Germinal center (tissue), 1 donor: ENCODE results near the gene STAP2.
"Not testable (repeated sequence)": the region's sequence is repeated elsewhere in the genome, so short reads cannot be mapped to it uniquely, and the experiment has no call there.

Experiments used
- DNase-seq: peaks from one replicate; pipeline ENCODE4 v3.0.0; 2012; ENCODE audit warnings: mixed read lengths, low spot score

The STAP2 gene

DNA sequence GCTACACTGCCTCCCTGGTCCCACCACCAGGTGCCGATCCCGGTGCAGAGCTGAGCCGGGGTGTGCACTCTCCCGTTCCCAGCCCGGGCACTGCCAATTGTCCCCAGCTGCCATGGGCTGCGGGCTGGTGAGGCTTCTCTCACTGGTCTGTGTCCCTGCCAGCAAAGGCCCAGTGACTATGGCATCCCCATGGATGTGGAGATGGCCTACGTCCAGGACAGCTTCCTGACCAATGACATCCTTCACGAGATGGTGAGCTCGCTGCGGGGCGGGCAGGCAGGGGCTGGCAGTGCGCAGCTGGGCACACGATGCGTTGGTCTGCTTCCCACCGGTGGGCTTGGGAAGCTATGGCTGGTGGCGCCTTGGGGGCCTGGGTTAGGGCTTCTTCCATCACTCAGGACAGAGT is 19.3 kb upstream of the STAP2 start:
- no peak for DNase-seq

DNA sequence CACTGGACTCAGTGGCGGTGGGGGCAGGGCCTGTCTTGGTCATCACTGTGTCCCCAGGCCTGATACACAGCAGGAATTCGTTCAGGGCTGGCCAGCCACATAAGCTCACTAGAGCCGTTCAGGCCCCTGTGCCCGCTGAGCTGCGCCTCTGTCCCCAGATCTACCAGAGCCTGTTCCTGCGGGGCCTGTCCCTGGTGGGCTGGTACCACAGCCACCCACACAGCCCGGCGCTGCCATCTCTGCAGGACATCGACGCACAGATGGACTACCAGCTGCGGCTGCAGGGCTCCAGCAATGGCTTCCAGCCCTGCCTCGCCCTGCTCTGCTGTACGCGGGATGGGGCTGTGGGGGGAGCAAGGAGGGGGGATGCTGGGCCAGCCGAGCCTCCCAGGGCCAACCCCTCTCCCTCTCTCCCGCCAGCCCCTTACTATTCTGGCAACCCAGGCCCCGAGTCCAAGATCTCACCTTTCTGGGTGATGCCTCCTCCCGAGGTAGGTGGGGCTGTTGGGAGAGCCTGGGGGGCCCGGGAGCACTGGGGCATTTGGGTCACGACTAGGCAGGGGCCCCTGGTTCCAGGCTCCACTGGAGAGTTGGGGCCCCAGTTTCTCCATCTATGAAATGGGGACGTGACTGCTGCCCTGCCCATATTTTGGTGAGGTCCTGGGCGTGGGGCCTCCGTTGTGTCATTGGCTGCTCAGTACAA is 18.6 kb upstream of the STAP2 start:
- no peak for DNase-seq

DNA sequence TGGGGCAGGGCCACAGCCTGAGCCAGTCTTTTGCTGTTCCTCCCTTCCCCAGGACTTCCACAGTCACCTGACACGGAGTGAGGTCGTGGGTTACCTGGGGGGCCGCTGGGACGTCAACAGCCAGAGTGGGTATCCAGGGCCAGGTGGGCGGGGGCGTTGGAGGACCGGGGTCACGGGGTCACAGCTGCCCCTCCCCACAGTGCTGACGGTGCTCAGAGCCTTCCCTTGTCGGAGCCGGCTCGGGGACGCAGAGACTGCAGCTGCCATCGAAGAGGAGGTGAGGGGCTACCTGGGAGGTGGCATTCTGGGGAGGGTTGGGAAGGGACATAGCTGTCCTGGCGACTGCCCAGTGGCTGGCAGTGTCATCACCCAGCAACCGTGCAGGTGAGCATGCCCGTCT is 16.3 kb upstream of the STAP2 start:
- DNase-seq: no peak

DNA sequence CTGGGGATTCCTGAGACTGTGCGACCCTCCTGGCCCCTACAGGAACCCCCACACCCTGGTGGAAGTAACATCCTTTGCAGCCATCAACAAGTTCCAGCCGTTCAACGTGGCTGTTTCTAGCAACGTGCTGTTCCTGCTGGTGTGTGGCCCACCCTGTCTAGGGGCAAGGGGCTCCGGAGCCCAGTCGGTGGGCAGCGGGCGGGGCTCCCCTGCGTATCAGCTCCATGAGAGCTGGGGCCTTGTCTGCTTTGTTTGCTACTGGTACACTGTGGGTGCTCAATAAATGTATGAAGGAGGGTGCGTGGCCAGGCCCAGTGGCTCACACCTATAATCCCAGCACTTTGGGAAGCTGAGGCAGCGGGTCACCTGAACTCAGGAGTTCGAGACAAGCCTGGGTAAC is 15.7 kb upstream of the STAP2 start:
- DNase-seq: no peak

DNA sequence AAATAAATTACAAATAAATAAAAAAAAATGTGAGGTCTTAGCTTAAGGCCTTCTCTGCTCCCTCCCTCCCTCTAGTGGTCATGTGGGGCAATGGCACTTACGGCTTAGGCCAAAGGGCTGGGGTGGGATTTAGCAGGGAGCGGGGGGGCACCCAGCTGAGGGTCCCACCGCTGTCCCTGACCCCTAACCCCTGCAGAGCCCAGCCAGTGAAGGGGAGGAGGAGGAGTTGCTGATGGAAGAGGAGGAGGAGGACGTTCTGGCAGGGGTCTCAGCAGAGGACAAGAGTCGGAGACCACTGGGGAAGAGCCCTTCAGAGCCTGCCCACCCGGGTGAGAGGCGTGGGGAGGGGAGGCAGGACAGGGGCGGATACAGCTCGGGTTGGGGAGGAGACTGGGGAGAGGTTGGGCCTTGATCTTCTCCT is 14.1 kb upstream of the STAP2 start:
- peak; percentile 79 for DNase-seq

DNA sequence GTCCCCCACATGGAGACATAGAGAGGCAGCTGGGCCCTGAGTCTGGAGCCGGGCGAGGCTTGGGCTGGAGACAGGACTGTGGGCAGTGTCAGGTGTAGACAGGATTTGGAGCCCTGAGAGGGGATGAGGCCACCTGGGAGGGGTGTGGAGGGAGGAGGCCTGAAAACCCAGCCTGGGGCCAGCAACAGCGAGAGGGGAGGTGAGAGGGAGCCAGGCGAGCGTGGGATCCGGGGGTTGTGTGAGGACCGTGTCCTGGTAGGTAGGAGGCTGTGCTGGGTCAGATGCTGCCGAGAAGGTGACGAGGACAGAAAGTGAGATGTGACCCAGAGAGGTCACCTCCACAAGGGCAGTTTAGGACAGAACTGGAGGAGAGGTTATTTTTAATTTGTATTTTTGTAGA is 12.1 kb upstream of the STAP2 start:
- DNase-seq: no peak

DNA sequence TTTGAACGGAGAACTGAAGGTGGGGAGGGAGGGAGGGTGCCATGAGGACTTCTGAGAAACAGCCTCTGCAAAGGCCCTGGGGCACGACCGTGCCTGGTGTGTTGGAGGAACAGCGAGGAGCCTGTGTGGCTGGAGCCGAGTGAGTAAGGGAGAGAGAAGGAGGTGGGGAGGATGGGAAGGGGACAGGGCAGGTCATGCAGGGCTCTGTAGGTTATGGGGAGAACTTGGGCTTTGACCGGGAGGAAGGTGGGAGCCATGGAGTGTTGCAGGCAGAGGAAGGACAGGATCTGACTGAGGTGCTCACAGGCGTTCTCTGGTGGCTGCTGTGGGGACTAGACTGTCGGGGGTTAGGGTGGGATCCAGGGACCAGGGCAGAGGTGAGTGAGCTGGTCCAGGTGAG is 11.5 kb upstream of the STAP2 start:
- no peak for DNase-seq

DNA sequence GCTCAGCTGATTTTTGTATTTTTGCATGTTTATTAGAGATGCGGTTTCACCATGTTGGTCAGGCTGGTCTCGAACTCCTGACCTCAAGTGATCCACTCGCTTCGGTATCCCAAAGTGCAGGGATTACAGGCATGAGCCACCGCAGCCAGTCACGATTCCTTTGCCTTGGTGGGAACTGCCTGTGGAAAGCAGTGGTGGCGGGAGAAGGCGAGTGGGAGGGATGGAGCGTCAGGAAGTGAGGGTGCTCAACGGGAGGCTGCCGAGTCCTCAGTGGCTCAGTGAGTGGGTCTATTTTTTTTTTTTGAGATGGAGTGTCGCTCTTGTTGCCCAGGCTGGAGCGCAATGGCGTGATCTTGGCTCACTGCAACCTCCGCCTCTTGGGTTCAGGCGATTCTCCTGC is 10.6 kb upstream of the STAP2 start:
- not testable (repeated sequence) for DNase-seq

DNA sequence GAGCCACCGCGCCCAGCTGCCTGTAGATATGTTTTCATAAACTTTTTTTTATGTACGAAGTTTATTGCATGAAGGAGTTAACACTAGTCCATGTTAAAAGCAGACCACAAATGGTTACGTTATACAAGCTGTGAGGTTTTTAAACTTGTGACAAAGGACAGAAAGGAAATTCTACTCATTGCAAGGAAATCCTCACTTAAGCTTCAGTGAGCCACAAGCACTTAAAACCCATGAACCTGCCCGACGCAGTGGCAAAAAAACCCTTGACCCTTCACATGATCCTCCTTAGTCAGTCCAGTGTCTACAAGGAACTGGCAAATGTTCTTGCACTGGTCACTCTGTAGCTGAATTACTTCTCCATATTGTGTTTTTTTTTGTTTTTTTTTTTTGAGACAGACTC is 8.9 kb upstream of the STAP2 start:
- no peak for DNase-seq

DNA sequence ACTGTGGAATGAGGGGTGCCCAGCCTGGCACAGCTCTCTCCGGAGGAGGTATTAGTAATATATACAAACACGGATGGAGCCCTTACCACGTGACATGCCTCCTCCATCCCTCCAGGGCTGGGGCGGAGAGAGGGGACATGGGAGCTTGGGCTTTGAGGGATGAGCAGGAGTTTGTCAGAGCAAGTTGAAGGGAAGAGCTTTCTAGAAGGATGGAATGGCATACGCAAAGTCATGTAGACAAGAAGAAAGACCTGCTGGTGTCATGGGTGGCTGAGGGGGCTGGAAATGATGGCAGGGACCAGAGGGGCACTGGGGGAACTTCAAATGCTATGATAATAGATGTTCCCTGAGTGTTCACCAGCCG is 7.4 kb upstream of the STAP2 start:
- no peak for DNase-seq

DNA sequence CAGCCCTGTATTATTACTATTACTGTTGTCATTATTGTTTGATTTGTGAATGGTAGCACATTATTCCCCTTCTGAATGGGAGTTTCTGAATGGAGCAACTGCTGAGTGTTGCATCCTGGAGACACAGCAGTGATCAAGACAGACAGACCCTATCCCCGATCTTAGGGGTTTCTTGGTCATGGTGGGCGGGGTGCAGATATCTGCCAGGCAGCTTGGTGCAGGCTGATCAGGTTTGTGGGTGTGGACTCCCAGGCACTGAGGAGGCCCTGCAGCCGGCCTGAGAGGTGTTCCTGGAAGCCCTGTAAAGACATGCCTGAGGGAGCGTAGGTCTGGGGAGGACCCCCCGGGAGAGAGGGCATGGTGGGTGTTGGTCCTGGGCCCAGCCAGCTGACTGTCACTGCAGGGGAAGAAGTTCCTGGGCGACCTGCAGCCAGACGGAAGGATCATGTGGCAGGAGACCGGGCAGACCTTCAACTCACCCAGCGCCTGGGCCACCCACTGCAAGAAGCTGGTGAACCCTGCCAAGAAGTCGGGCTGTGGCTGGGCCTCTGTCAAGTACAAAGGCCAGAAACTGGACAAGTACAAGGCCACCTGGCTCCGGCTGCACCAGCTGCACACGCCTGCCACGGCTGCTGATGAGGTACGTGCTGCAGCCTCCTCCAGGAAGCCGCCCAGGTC is 6.9 kb upstream of the STAP2 start:
- no peak for DNase-seq

DNA sequence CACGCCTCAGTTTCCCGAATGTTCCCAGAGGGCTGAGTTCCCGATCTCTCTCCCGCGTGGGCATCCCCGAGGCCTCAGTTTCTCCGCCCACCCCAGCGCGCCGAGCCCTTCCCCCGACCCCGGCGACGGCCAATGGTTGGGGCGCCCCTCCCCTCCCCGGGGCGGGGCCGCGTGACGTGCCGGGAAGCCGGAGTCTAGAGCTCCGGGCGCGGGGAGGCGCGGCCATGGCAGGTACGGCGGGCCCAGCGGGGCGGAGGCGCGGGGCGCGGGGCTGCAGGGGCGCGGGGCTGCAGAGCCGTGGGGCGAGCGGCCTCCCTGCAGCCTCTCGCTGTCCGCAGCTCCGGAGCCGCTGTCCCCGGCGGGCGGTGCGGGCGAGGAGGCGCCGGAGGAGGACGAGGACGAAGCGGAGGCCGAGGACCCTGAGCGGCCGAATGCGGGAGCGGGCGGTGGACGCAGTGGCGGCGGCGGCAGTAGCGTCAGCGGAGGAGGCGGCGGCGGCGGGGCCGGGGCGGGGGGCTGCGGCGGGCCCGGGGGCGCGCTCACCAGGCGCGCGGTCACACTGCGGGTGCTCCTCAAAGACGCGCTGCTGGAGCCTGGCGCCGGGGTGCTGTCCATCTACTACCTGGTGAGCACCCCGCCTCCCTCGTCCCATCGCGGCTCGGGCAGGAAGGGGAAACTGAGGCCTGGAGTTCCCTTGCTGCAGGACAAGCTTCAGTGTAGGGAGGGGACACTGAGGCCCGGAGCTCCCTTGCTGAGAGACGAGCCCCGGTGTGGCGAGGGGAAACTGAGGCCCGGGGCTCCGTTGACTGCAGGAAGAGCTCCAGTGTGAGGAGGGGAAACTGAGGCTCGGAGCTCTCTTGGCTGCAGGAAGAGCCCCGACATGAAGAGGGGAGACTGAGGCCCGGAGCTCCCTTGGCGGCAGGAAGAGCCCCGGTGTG is 5.0 kb upstream of the STAP2 start, which contains the start of gene MPND:
Gene MPND (plus strand): TSS at position 193 of the 938 bp plus-strand sequence. CDS start 32 bp downstream, at position 225.
- DNase-seq: peak; percentile 85

DNA sequence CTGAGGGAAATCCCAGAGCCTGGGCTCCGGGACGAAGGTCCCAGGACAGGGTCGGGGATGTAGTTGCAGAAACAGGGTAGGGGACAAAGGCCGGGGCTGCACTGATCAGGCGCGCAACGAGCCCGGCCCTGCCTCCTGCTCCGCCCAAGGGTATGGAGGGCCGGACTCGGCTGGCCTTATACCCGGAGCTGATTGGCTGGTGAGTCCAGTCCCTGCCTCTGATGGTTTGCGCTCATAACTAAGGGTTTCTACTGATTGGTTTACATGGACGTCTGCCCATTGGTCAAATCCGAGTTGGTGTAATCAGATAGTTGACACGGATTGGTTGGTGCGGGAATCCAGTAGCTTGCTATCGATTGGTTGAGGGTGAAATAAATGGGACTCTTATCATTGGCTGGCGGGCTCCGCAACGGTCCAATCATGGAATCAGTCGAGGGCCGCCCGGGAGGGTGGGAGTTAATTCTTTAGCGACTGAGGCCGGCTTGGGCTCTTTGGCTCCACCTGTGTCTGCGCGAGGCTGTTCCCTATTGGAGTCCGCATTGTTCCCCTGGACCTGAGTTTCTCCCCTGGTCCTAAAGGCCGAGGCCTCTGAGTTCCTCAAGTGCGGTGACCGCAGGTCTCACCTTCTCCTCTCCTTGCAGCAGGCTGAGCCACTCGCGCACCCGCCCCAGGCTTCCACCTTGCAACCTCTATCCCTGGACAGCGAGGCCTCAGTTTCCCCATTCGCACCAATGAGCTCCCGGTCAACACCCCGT is 4.2 kb upstream of the STAP2 start:
- peak; percentile 93 for DNase-seq

DNA sequence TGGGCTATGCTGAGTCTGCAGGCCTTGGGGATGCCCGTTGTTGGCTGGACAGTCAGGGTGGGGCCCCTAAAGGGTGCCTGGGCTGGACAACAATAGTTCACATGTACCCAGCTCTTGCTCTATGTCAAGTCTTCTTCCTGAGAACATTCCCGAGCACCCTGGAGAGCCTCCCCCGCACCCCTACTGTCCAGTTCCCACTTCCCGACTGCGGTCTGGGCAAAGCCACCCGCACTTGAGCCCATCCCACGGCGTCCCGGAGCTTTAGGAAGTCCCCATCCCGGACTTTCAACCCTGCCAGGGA is 3.6 kb upstream of the STAP2 start:
- DNase-seq: no peak

DNA sequence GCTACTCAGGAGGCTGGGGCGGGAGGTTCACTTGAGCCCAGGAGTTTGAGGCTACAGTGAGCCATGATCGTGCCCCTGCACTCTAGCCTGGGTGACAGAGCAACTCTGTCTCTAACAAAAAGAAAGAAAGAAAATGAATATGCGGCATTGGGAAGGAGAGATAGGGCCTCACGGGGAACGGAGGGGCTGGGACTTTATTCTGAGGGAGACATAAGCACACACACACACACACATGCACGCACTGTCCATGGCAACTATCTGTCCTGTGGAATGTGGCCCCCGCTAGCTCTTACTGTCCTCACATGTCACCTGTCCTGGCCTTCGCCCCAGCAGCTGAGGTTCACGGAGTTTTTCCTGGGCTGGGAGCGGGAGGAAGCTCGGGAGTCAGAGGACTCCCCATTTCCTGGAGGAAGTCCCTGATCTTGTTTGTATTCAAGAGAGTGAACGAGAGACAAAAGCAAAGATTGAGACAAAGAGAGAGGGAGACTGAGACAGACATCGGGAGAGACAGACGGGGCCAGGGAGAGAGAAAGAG is 654 bp downstream of the STAP2 start:
- DNase-seq: no peak

DNA sequence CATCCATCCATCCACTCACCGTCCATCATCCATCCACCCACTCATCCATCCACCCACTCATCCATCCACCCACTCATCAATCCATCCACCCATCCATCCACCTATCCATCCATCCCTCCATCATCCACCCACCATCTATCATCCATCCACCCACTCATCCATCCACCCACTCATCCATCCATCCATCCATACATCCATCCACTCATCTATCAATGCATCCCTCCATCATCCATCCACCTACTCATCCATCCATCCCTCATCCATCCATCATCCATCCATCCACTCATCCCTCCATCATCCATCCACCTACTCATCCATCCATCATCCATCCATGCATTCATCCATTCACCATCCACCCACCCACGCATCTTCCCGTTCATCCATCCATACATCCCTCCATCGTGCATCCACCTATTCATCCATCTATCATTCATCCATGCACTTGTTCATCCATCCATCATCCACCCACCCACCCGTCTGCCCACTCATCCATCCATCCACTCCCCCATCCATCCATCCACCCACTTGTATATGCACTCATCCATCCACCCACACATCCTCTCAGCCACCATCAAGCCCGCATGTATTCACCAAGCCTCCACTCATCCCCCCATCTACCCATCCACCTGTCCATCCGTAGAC is 3.6 kb downstream of the STAP2 start:
- no peak for DNase-seq

DNA sequence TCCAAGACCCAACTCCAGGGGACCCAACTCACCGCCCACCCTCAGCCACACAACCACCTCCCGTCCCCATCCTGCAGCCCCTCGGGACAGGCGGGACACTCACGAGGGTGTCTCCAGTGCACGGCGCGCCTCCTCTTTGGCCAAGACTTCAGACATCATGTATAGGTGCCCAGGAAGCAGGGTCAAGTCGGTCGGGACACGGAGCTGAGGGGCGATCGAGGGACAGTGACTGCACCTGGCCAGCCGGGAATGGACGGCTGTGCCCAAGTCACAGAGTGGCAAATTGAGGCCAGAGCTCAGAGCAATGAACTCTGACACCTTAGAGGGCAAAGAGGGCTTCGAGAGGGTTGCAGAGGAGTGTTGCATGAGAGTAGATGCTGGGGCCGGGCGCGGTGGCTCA is 8.8 kb downstream of the STAP2 start:
- DNase-seq: no peak

DNA sequence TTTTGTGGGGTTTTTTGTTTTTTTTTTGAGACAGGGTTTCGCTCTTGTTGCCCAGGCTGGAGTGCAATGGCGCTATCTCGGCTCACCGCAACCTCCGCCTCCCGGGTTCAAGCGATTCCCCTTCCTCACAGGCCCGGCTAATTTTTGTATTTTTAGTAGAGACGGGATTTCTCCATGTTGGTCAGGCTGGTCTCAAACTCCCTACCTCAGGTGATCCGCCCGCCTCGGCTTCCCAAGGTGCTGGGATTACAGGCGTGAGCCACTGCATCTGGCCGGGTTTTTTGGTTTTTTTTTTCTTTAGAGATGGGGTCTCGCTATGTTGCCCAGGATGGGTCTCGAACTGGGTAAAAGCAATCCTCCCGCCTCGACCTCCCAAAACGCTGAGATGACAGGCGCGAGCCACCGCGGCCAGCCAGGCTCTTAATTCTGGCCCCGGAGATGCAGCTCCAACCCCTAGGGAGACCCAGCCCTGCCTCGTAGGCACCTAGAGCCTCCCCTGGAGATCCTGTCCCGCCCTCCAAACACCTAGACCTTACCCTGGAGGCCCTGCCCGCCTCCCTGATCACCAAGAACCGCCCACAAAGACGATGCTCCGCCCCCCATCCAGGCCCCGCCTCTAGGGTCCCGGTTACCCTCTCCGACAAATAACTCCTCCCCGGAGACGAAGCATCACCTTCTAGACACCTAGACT is 9.5 kb downstream of the STAP2 start:
- peak; percentile 36 for DNase-seq

DNA sequence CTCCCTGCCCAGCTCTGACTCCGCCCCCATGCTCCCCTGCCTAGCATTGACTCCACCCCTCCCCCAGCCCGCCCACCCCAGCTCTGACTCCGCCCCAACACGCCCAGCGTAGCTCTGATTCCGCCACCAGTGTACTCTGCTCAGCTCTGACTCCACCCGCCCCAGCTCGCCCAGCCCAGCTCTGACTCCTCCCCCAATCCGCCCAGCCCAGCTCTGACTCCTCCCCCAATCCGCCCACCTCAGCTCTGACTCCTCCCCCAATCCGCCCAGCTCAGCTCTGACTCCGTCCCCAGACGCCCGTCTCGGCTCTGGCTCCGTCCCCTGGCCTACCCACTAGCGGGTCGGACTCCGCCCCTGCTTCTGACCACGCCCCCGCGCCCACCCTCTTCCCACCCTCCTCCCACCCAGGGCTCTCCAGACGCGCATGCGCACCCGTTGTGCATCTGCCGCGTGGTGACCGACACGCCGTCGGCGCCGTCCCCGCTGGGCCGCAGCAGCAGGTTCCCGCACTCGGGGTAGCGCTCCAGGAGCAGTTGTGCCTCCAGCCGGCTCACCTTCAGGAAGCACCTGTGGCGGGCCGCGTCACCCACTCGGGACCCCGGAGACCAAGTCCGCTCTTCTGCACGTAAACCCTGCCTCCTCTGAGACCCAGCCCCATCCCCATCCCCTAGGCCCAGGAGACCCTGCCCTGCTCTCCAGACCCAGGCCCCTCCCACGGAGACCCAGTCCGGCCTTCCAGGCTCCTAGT is 10.2 kb downstream of the STAP2 start:
- peak; percentile 95 for DNase-seq

DNA sequence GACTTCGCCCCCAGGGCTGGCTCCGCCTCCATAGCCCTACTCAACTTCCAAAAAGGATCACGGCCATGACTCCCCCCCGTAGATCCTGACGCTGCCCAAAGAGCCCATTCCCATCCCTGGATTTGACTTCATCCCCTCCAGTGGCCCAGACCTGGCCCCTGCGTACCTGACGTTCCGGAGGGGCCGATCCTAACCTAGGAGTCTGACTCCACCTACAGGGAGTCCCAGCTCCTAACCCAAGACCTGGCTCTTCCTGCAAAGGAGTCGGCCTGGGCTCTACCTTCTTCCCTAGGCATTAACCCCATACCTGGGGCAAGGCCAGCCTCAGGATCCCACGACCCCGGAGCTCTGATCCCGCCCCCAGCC is 10.8 kb downstream of the STAP2 start:
- DNase-seq: no peak
